ENCODE measurements around the gene DHX29.

GRCh38 chr5:55218967-55219366, 88.5 kb downstream of the DHX29 start:
- TF ChIP-seq ARNTL (CRISPR knock-in tag; IDR thresholded peaks at IDR 0.05; ENCODE audit: borderline replicate concordance, low read depth) (no peak), GLIS3 (CRISPR knock-in tag; IDR thresholded peaks at IDR 0.05) (no peak)
